HEK293 (cell line): ENCODE measurements around the gene CACNB2.

Experiments
- BCL11A ChIP-seq: fragments of 450-650 bp; formaldehyde crosslinking; IDR thresholded peaks from 2 replicates; pipeline ENCODE4 v1.5.1; 2016; ENCODE audit warnings: low read depth, missing biosample characterization, missing genetic modification characterization
- GLI2 ChIP-seq: fragments of 450-650 bp; formaldehyde crosslinking; IDR thresholded peaks from 2 replicates; pipeline ENCODE4; 2017; ENCODE audit warnings: missing biosample characterization, missing genetic modification characterization, low read depth, borderline replicate concordance
- ZNF138 ChIP-seq: fragments of 450-650 bp; formaldehyde crosslinking; IDR thresholded peaks from 2 replicates; pipeline ENCODE4 v1.5.1; 2016; ENCODE audit warnings: missing biosample characterization, missing genetic modification characterization, borderline replicate concordance
- ZNF37A ChIP-seq: fragments of 450-650 bp; IDR thresholded peaks from 2 replicates; pipeline ENCODE4 v1.5.1; 2018; ENCODE audit warnings: missing biosample characterization, missing genetic modification characterization
- ZNF624 ChIP-seq: fragments of 450-650 bp; formaldehyde crosslinking; IDR thresholded peaks from 2 replicates; pipeline ENCODE4 v1.5.1; 2017; ENCODE audit warnings: missing biosample characterization, missing genetic modification characterization
- ZNF747 ChIP-seq: fragments of 450-650 bp; formaldehyde crosslinking; IDR thresholded peaks from 2 replicates; pipeline ENCODE4 v1.5.1; 2016; ENCODE audit warnings: missing biosample characterization, missing genetic modification characterization
- TF ChIP-seq, protein P1 (sequence below): fragments of 450-650 bp; formaldehyde crosslinking; IDR thresholded peaks from 2 replicates; pipeline ENCODE4 v1.5.1; 2016; ENCODE audit warnings: missing biosample characterization, missing genetic modification characterization
- TF ChIP-seq, protein P2 (sequence below): IDR thresholded peaks from 2 replicates; pipeline ENCODE4 v1.6.1; 2011; ENCODE audit warnings: mild to moderate bottlenecking, low read depth, low read length, borderline replicate concordance
- TF ChIP-seq, protein P3 (sequence below): fragments of 450-650 bp; formaldehyde crosslinking; IDR thresholded peaks from 2 replicates; pipeline ENCODE4 v1.5.1; 2016; ENCODE audit warnings: missing biosample characterization, missing genetic modification characterization
- TF ChIP-seq, protein P4 (sequence below): fragments of 450-650 bp; formaldehyde crosslinking; IDR thresholded peaks from 2 replicates; pipeline ENCODE4 v1.5.1; 2017; ENCODE audit warnings: missing biosample characterization, missing genetic modification characterization

DNA sequence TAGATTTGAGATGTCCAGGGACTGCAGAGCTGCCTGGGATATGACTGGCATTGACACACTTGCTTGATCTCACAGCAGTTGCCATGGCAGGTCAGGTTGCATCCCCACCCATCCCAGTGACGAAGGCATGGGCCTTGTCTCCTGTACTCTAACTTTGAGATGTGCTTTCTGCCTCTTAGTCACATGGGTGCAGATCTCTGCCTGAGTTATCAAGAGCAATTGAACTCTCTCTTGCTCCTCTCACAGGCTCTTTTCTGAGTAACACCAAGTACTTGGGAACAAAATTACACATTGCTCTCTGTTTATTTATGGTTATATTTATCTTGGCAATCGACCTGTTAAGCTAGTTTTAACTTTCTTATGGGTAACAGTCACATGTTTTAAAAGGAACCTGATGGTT, 273.8 kb downstream of the CACNB2 start:
- TF ChIP-seq, protein P1, sequence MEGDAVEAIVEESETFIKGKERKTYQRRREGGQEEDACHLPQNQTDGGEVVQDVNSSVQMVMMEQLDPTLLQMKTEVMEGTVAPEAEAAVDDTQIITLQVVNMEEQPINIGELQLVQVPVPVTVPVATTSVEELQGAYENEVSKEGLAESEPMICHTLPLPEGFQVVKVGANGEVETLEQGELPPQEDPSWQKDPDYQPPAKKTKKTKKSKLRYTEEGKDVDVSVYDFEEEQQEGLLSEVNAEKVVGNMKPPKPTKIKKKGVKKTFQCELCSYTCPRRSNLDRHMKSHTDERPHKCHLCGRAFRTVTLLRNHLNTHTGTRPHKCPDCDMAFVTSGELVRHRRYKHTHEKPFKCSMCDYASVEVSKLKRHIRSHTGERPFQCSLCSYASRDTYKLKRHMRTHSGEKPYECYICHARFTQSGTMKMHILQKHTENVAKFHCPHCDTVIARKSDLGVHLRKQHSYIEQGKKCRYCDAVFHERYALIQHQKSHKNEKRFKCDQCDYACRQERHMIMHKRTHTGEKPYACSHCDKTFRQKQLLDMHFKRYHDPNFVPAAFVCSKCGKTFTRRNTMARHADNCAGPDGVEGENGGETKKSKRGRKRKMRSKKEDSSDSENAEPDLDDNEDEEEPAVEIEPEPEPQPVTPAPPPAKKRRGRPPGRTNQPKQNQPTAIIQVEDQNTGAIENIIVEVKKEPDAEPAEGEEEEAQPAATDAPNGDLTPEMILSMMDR (tag by site-specific recombination), result no peak
- no peak for TF ChIP-seq BCL11A (tag by site-specific recombination)
- TF ChIP-seq ZNF624 (tag by site-specific recombination), result no peak
- TF ChIP-seq ZNF138, result no peak
- TF ChIP-seq, protein P2, sequence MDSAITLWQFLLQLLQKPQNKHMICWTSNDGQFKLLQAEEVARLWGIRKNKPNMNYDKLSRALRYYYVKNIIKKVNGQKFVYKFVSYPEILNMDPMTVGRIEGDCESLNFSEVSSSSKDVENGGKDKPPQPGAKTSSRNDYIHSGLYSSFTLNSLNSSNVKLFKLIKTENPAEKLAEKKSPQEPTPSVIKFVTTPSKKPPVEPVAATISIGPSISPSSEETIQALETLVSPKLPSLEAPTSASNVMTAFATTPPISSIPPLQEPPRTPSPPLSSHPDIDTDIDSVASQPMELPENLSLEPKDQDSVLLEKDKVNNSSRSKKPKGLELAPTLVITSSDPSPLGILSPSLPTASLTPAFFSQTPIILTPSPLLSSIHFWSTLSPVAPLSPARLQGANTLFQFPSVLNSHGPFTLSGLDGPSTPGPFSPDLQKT, result no peak
- TF ChIP-seq ZNF747 (tag by site-specific recombination), result no peak
- TF ChIP-seq ZNF37A (tag by site-specific recombination), result no peak
- TF ChIP-seq, protein P3, sequence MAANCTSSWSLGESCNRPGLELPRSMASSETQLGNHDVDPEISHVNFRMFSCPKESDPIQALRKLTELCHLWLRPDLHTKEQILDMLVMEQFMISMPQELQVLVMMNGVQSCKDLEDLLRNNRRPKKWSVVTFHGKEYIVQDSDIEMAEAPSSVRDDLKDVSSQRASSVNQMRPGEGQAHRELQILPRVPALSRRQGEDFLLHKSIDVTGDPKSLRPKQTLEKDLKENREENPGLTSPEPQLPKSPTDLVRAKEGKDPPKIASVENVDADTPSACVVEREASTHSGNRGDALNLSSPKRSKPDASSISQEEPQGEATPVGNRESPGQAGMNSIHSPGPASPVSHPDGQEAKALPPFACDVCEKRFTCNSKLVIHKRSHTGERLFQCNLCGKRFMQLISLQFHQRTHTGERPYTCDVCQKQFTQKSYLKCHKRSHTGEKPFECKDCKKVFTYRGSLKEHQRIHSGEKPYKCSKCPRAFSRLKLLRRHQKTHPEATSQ (tag by site-specific recombination), result no peak
- TF ChIP-seq, protein P4, sequence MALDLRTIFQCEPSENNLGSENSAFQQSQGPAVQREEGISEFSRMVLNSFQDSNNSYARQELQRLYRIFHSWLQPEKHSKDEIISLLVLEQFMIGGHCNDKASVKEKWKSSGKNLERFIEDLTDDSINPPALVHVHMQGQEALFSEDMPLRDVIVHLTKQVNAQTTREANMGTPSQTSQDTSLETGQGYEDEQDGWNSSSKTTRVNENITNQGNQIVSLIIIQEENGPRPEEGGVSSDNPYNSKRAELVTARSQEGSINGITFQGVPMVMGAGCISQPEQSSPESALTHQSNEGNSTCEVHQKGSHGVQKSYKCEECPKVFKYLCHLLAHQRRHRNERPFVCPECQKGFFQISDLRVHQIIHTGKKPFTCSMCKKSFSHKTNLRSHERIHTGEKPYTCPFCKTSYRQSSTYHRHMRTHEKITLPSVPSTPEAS (tag by site-specific recombination), result no peak
- TF ChIP-seq GLI2 (tag by site-specific recombination), result no peak
